ENCODE measurements around the gene ISG15. TPM values are rescaled to one million over a fixed set of nuclear protein-coding genes. Genes with fewer than 3 reads are reported as not detected.

The ISG15 gene
- total RNA-seq, 1 experiment from 2014 or later: 758 TPM

- H3F3A ChIP-seq (ENCODE audit: low read length, unreplicated experiment): no peaks in the 10 kb centered on the region
- no peak overlapping the region for H3K27ac ChIP-seq (ENCODE audit: low read length)
- POLR2A ChIA-PET (ENCODE audit: unreplicated experiment): interaction anchor here (0.5 to 0.6 kb wide), 2 partner anchors 11 to 20 kb away, joined by 3 to 6 read pairs; no protein-coding TSS in a partner anchor
Observed at GRCh38 chr1:995665-996633, 17.3 kb upstream of the ISG15 start.

GRCh38 chr1:996851-997712 lies 16.2 kb upstream of the ISG15 start:
- Histone ChIP-seq H2AFZ (ENCODE audit: low read length) (no peak overlapping the region), H3K79me2 (ENCODE audit: low read length) (peaks cover 37% of the 10 kb centered on the region), H3F3A (ENCODE audit: low read length, unreplicated experiment) (no peaks in the 10 kb centered on the region), H3K27ac (ENCODE audit: low read length) (no peak overlapping the region), H3K4me3 (ENCODE audit: low read length) (peak overlapping the region; percentile 93; the same call in 1 of the 2 replicates), H3K9me2 (replicated peaks; ENCODE audit: low read length) (no peaks in the 10 kb centered on the region), H4K20me1 (ENCODE audit: low read length) (peaks cover 22% of the 10 kb centered on the region), H3K9ac (ENCODE audit: low read length) (no peak overlapping the region), H3K36me3 (ENCODE audit: low read depth, low read length) (peaks cover 3% of the 10 kb centered on the region), H3K27me3 (ENCODE audit: low read length) (no peaks in the 10 kb centered on the region), H3K4me1 (ENCODE audit: insufficient read depth, low read length) (peaks cover 4% of the 10 kb centered on the region; the same call in 1 of the 2 replicates), H3K9me3 (ENCODE audit: low read length) (no peaks in the 10 kb centered on the region), H3K4me2 (ENCODE audit: low read length) (peak overlapping the region; percentile 93)
- TF ChIP-seq EZH2phosphoT487 (IDR thresholded peaks at IDR 0.05; ENCODE audit: borderline replicate concordance, low read length) (no peak), CTCF (conservative IDR thresholded peaks at IDR 0.05; ENCODE audit: low read depth, low read length) (no peak), EZH2 (IDR thresholded peaks at IDR 0.05; ENCODE audit: low read length, unreplicated experiment) (no peak)
- ATAC-seq (no peak), DNase-seq (no peak)
- intact Hi-C loops (cut with micrococcal nuclease): no loop called here
- POLR2A ChIA-PET (ENCODE audit: unreplicated experiment): interaction anchor here (0.5 to 0.6 kb wide), 2 partner anchors 10 to 19 kb away, joined by 3 to 6 read pairs; no protein-coding TSS in a partner anchor
- CTCF ChIA-PET: no interaction called here
- BruUV-seq (replicated peaks): TSS peak; percentile 21

More at GRCh38 chr1:995665-996633, 17.3 kb upstream of the ISG15 start:
- H3K4me2 ChIP-seq (ENCODE audit: low read length): no peak overlapping the region
- no peak overlapping the region for H2AFZ ChIP-seq (ENCODE audit: low read length)
- no TSS peak for BruUV-seq (replicated peaks)
- peaks cover 22% of the 10 kb centered on the region for H4K20me1 ChIP-seq (ENCODE audit: low read length)
- peaks cover 28% of the 10 kb centered on the region for H3K79me2 ChIP-seq (ENCODE audit: low read length)
- no peak for TF ChIP-seq CTCF (conservative IDR thresholded peaks at IDR 0.05; ENCODE audit: low read depth, low read length)
- TF ChIP-seq EZH2 (IDR thresholded peaks at IDR 0.05; ENCODE audit: low read length, unreplicated experiment): no peak
- no peak for TF ChIP-seq EZH2phosphoT487 (IDR thresholded peaks at IDR 0.05; ENCODE audit: borderline replicate concordance, low read length)
- H3K9me3 ChIP-seq (ENCODE audit: low read length): no peaks in the 10 kb centered on the region
- H3K27me3 ChIP-seq (ENCODE audit: low read length): no peaks in the 10 kb centered on the region
- peaks cover 3% of the 10 kb centered on the region for H3K36me3 ChIP-seq (ENCODE audit: low read depth, low read length)
- H3K9me2 ChIP-seq (replicated peaks; ENCODE audit: low read length): no peaks in the 10 kb centered on the region
- CTCF ChIA-PET: no interaction called here
- peaks cover 3% of the 10 kb centered on the region; the same call in 1 of the 2 replicates for H3K4me1 ChIP-seq (ENCODE audit: insufficient read depth, low read length)
- no peak overlapping the region for H3K9ac ChIP-seq (ENCODE audit: low read length)
- intact Hi-C loops (cut with micrococcal nuclease): no loop called here
- DNase-seq: no peak
- no peak for ATAC-seq
- H3K4me3 ChIP-seq (ENCODE audit: low read length): no peak overlapping the region

Data from PC-3 (cell line).